GM23248 (cell line): ENCODE results near the gene C5AR2. TPM values are rescaled to one million over a fixed set of nuclear protein-coding genes. Genes with fewer than 3 reads are reported as not detected.

Experiments
- DNase-seq: peaks from one replicate; pipeline ENCODE4 v3.0.0-alpha.2; 2015
- H2AFZ ChIP-seq: fragments of 200-600 bp; sonication (generic); 2 replicates; pipeline ENCODE4 v1.6.1; 2016; ENCODE audit warnings: antibody characterized with exemption
- H3F3A ChIP-seq: fragments of 200-600 bp; sonication (generic); 2 replicates; pipeline ENCODE4 v1.6.1; 2016; ENCODE audit warnings: mild to moderate bottlenecking, antibody characterized with exemption, mixed run types; ENCODE audit not compliant: insufficient read depth
- H3K27ac ChIP-seq: fragments of 200-600 bp; sonication (generic); 2 replicates; pipeline ENCODE4 v1.5.1; 2016; ENCODE audit warnings: mild to moderate bottlenecking
- H3K27me3 ChIP-seq: fragments of 200-600 bp; sonication (generic); replicated peaks from 2 replicates; pipeline ENCODE4 v1.6.1; 2016; ENCODE audit warnings: mild to moderate bottlenecking; ENCODE audit not compliant: insufficient read depth
- H3K36me3 ChIP-seq: fragments of 200-600 bp; sonication (generic); 2 replicates; pipeline ENCODE4 v1.6.1; 2016; ENCODE audit warnings: low read depth, mild to moderate bottlenecking
- H3K4me1 ChIP-seq: fragments of 200-600 bp; sonication (generic); 2 replicates; pipeline ENCODE4 v1.6.1; 2016; ENCODE audit warnings: mild to moderate bottlenecking; ENCODE audit not compliant: insufficient read depth
- H3K4me2 ChIP-seq: fragments of 200-600 bp; sonication (generic); one replicate; pipeline ENCODE4 v1.6.1; 2016; ENCODE audit warnings: mild to moderate bottlenecking; ENCODE audit not compliant: unreplicated experiment
- H3K4me3 ChIP-seq: fragments of 200-600 bp; sonication (generic); 2 replicates; pipeline ENCODE4 v1.5.1; 2016; ENCODE audit warnings: mild to moderate bottlenecking
- H3K79me2 ChIP-seq: fragments of 200-600 bp; sonication (generic); 2 replicates; pipeline ENCODE4 v1.6.1; 2016; ENCODE audit warnings: mild to moderate bottlenecking; ENCODE audit not compliant: insufficient read depth
- H3K9ac ChIP-seq: fragments of 200-600 bp; sonication (generic); 2 replicates; pipeline ENCODE4 v1.6.1; 2016; ENCODE audit warnings: mild to moderate bottlenecking
- H3K9me2 ChIP-seq: fragments of 200-600 bp; sonication (generic); 2 replicates; pipeline ENCODE4 v1.6.1; 2016; ENCODE audit warnings: mixed run types, mild to moderate bottlenecking, moderate library complexity; ENCODE audit not compliant: insufficient read depth
- H3K9me3 ChIP-seq: fragments of 200-600 bp; sonication (generic); one replicate; pipeline ENCODE4 v1.6.1; 2017; ENCODE audit warnings: low read depth
- H4K20me1 ChIP-seq: fragments of 200-600 bp; sonication (generic); 2 replicates; pipeline ENCODE4 v1.6.0; 2016; ENCODE audit not compliant: insufficient read depth
- EZH2 ChIP-seq: fragments of 200-600 bp; sonication (generic); IDR thresholded peaks from 2 replicates; pipeline ENCODE4 v1.6.1; 2018; ENCODE audit warnings: antibody characterized with exemption, mild to moderate bottlenecking; ENCODE audit not compliant: insufficient read depth, poor library complexity, severe bottlenecking
- EZH2phosphoT487 ChIP-seq: fragments of 200-600 bp; sonication (generic); IDR thresholded peaks from 2 replicates; pipeline ENCODE4 v1.6.1; 2018; ENCODE audit warnings: antibody characterized with exemption, moderate library complexity, mild to moderate bottlenecking, low read depth; ENCODE audit not compliant: insufficient read depth
- WGBS, 2 experiments: methylation state at CpG; one replicate each; pipeline ENCODE4 v1.1.6; 2015 to 2017; ENCODE audit warnings: low lambda C conversion rate in 2 of 2, low coverage in 1 of 2; ENCODE audit errors: missing lambda C conversion rate in 2 of 2; 5-methylcytosine and 5-hydroxymethylcytosine counted together
- in situ Hi-C: fragments of 300-500 bp; cut with MboI; formaldehyde crosslinking; loops from 2 replicates; pipeline ENCODE4 v1.15.0; 2020
- polyA plus RNA-seq: library from polyadenylated mRNA; unstranded; fragments of >200 nt; fragmentation: Nextera tagmentation; extraction: Ambion mirVana; gene quantifications from 2 replicates; pipeline ENCODE4 v1.2.1, GENCODE V29; 2016
- total RNA-seq: library from RNA; depleted of rRNA; stranded (reverse); fragments of >200 nt; shearing (Covaris generic); gene quantifications from 2 replicates; pipeline ENCODE4 v1.2.3, GENCODE V29; 2014

Gene C5AR2
- total and polyA plus RNA-seq, 2 experiments from 2014 or later = 0.03 to 1.9 TPM

DNA sequence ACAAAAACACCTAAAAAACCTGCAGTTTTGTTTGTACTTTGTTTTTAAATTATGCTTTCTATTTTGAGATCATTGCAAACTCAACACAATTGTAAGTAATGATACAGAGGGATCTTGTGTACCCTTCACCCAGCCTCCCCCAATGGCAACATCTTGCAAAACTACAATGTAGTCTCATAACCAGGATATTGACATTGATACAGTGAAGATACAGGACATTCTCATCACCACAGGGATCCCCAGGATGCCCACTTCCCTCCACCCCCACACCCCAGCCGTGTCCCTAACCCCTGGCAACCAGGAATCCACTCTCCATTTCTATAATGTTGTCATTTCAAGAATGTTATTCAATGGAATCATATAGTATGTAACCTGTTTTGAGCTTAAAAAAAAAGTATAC lies 10.3 kb upstream of the C5AR2 start:
- Histone ChIP-seq H3K27me3 (no peaks in the 10 kb centered on the region), H3F3A (no peaks in the 10 kb centered on the region), H3K36me3 (no peaks in the 10 kb centered on the region), H3K79me2 (no peaks in the 10 kb centered on the region), H3K9me2 (no peaks in the 10 kb centered on the region), H3K4me3 (no peak overlapping the region), H4K20me1 (no peaks in the 10 kb centered on the region), H2AFZ (no peak overlapping the region), H3K4me2 (no peak overlapping the region), H3K9me3 (no peaks in the 10 kb centered on the region), H3K4me1 (no peaks in the 10 kb centered on the region), H3K27ac (no peak overlapping the region), H3K9ac (no peak overlapping the region)
- TF ChIP-seq EZH2 (no peak), EZH2phosphoT487 (no peak)
- in situ Hi-C loops = no loop called here
- 42% methylated on average over 1 of the region's 1 CpG for WGBS, 2 experiments
- DNase-seq = no peak

DNA sequence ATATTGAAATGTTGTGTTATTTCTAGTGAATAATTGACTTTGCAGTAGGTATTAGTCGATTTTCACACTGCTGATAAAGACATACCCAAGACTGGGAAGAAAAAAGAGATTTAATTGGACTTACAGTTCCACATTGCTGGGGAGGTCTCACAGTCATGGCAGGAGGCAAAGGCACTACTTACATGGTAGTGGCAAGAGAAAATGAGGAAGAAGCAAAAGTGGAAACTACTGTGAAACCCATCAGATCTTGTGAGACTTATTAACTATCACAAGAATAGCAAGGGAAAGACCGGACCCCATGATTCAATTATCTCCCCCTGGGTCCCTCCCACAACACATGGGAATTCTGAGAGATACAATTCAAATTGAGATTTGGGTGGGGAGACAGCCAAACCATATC lies 9.9 kb upstream of the C5AR2 start:
- DNase-seq = no peak
- in situ Hi-C loops = no loop called here

DNA sequence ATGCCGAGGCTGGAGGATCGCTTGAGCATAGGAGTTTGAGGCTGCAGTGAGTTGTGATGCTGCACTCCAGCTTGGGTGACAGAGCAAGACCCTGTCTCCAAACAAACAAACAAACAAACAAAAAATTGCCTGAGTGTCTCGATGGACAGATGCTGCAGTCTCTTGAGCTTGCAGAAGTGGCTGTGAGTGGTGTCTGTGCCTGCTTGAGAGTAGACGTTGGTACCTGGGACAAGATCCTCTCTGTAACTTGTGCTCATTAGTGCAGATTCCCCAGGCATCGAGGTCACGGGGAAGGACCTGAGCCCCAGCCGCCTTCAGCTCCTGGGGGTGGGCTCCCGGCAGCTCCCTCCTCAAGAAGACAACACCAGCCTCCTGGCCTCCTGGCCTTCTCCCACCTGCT lies 8.6 kb upstream of the C5AR2 start:
- Histone ChIP-seq H4K20me1 (no peaks in the 10 kb centered on the region), H3K4me3 (no peak overlapping the region), H3K4me2 (no peak overlapping the region), H3K4me1 (no peaks in the 10 kb centered on the region), H3F3A (no peaks in the 10 kb centered on the region), H3K27me3 (no peaks in the 10 kb centered on the region), H3K9me3 (no peaks in the 10 kb centered on the region), H3K79me2 (no peaks in the 10 kb centered on the region), H3K9ac (no peak overlapping the region), H3K27ac (no peak overlapping the region), H3K36me3 (no peaks in the 10 kb centered on the region), H3K9me2 (no peaks in the 10 kb centered on the region), H2AFZ (no peak overlapping the region)
- 75 to 85% methylated on average over 8 of the region's 8 CpGs for WGBS, 2 experiments
- TF ChIP-seq EZH2 (no peak), EZH2phosphoT487 (no peak)
- in situ Hi-C loops = no loop called here
- DNase-seq = no peak

More for the DNA sequence above, 9.9 kb upstream of the C5AR2 start:
- Histone ChIP-seq H3K9ac (no peak overlapping the region), H2AFZ (no peak overlapping the region), H3K36me3 (no peaks in the 10 kb centered on the region), H3K9me3 (no peaks in the 10 kb centered on the region), H4K20me1 (no peaks in the 10 kb centered on the region), H3K9me2 (no peaks in the 10 kb centered on the region), H3K4me3 (no peak overlapping the region), H3K4me2 (no peak overlapping the region), H3K79me2 (no peaks in the 10 kb centered on the region), H3K27ac (no peak overlapping the region), H3F3A (no peaks in the 10 kb centered on the region), H3K4me1 (no peaks in the 10 kb centered on the region), H3K27me3 (no peaks in the 10 kb centered on the region)
- TF ChIP-seq EZH2phosphoT487 (no peak), EZH2 (no peak)
- 64 to 77% methylated on average over 2 of the region's 2 CpGs for WGBS, 2 experiments

DNA sequence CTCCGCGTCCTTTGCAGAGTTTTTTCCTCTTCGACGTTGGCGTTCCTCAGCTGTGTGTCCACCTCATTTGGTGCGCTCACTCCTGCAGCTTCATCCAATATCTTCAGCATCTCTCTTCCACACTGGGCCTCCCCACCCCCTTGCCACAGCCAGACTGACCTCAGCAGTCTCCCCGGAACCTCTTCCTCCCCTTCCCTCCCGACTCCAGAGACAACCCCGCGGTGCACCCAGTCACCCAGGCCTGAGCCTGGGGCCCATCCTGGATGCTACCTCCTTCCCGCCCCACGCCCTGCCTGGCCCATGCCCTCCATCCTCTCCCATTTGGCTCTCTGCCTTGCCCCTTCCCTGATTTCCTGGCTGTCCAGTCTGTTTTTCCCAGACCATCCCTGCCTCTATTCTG lies 8.1 kb upstream of the C5AR2 start:
- in situ Hi-C loops = no loop called here
- H3K36me3 ChIP-seq = no peaks in the 10 kb centered on the region

DNA sequence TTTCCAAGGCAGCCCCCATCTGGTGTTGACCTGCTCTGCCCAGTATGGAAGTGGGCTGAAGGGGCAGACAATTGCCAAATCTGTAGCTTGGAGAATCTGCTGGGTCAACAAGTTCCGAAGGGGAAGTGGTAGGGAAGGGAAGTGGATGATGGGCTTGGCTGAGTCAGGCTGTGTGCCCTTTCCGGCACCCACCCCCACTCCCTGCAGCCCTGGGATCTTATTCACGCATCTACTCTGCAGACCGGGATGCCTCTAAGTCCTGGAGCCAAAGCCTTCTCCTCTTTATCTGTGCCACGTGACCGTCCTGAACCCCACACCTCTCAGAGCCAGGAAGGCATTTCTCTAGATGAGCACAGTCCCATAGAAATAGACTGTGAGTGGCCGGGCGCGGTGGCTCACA lies 7.5 kb upstream of the C5AR2 start:
- 66 to 67% methylated on average over 9 of the region's 9 CpGs for WGBS, 2 experiments
- no peaks in the 10 kb centered on the region for H3F3A ChIP-seq
- TF ChIP-seq EZH2 = no peak
- TF ChIP-seq EZH2phosphoT487 = no peak
- in situ Hi-C loops = no loop called here
- no peak overlapping the region for H3K4me3 ChIP-seq
- no peaks in the 10 kb centered on the region for H4K20me1 ChIP-seq
- no peaks in the 10 kb centered on the region for H3K27me3 ChIP-seq
- no peak for DNase-seq
- H3K4me1 ChIP-seq = no peaks in the 10 kb centered on the region
- no peak overlapping the region for H2AFZ ChIP-seq
- H3K9ac ChIP-seq = no peak overlapping the region
- H3K4me2 ChIP-seq = no peak overlapping the region
- H3K27ac ChIP-seq = no peak overlapping the region
- H3K36me3 ChIP-seq = no peaks in the 10 kb centered on the region
- no peaks in the 10 kb centered on the region for H3K79me2 ChIP-seq
- no peaks in the 10 kb centered on the region for H3K9me2 ChIP-seq
- no peaks in the 10 kb centered on the region for H3K9me3 ChIP-seq

More for the DNA sequence above, 8.1 kb upstream of the C5AR2 start:
- Histone ChIP-seq H3F3A (no peaks in the 10 kb centered on the region), H3K4me3 (no peak overlapping the region), H3K9ac (no peak overlapping the region), H3K79me2 (no peaks in the 10 kb centered on the region), H3K27me3 (no peaks in the 10 kb centered on the region), H2AFZ (no peak overlapping the region), H3K9me2 (no peaks in the 10 kb centered on the region), H3K4me2 (no peak overlapping the region), H3K27ac (no peak overlapping the region), H3K4me1 (no peaks in the 10 kb centered on the region), H3K9me3 (no peaks in the 10 kb centered on the region), H4K20me1 (no peaks in the 10 kb centered on the region)
- 86 to 91% methylated on average over 12 of the region's 12 CpGs for WGBS, 2 experiments
- TF ChIP-seq EZH2phosphoT487 (no peak), EZH2 (no peak)
- no peak for DNase-seq
